ENCODE measurements around the gene EYS.

The EYS gene

DNA sequence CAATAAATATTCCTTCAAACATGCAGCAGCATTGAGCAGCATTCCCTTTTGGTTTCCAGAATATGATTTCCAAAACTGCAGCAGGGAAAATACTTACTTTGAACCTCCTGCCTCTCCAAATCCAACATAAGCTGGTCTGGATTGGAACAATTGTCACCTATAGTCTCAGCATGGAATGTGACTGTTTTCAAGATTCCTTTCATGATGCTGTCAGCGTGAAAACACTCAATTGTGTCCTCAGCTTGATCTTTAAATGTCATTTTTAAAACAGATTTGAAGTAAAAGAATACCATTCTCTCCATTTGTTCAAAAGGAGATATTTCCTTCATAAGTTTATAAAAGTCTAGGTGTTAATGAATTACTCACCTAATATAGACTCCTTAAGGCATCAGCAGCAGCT, 993.9 kb downstream of the EYS start:
- no peak for TF ChIP-seq ZNF274 (IDR thresholded peaks at IDR 0.05; ENCODE audit: low read depth, low read length)
- no peak overlapping the region for H3K4me3 ChIP-seq (ENCODE audit: low read length)

DNA sequence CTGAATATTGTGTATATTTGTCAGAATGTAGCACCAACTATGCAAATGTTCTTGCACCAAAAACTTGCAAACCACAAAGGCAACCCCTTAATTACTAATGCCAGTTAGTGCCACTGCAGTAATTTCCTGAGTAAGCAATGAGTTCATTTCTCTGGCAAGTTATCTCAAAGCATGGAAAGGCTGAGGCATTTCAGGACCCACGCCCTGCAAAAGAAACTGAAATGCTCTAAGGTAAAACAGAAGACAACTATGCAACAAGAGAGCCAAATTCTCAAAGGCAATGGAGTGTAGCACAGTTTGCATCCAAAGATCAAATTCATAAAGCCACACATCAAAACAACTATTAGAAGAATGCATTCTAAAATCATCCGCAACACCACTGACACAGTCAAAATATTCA, 994.4 kb downstream of the EYS start:
- no peak overlapping the region for H3K4me3 ChIP-seq (ENCODE audit: low read length)
- no peak for TF ChIP-seq ZNF274 (IDR thresholded peaks at IDR 0.05; ENCODE audit: low read depth, low read length)

DNA sequence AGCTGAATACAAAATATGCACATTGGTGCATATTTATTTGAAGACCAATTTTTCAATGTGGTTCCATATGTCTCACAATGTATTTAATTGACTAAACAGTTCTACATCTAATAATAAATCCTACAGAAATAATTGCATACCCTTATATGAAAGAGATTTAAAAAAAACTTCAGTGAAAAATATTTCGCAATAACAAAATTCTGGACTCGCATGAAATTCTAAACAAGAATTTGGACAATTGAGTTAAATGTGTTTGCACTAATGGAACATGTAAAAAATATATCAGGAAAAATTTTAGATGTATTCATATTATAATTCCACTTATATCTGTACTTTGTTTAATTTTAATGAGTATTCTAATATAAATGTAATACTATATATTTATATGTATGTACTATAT, 1003.1 kb downstream of the EYS start:
- TF ChIP-seq ZNF274 (IDR thresholded peaks at IDR 0.05; ENCODE audit: low read depth, low read length) = no peak
- no peak overlapping the region for H3K4me3 ChIP-seq (ENCODE audit: low read length)

DNA sequence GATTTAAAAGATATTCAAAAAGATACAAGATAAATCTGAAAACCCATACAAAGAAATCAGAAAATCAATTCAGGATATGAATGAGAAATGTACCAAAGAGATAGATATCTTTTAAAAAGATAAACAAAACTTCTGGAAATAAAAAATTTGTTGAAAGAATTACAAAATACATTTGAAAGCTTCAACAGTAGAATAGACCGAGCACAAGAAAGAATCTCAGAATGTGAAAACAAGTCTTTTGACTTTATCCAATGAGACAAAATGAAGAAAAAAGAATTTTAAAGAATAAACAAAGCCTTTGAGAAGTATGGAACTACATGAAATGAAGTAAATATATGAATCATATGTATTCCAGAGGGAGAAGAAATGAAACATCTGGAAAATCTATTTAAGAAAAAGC, 1011.0 kb downstream of the EYS start:
- TF ChIP-seq ZNF274 (IDR thresholded peaks at IDR 0.05; ENCODE audit: low read depth, low read length) = no peak
- H3K4me3 ChIP-seq (ENCODE audit: low read length) = no peak overlapping the region

DNA sequence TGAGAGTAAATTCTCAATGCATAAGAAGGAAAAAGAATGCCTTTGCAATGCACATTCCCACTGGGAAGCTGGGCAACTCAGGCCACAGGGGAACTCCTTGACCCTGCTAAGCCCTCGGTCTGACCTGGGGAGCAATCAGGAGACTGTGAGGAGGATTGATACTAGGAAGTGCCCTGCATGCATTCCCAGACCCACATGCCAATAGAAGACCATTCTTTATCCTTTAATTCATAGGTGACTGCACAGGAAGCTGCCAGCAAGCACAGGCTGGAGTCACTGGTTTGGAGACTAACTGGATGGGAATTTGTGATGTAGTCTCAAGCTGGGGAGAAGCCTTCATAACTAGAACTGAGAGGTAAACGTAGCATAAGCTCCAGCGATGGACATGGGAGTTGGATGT, 1012.7 kb downstream of the EYS start:
- no peak overlapping the region for H3K4me3 ChIP-seq (ENCODE audit: low read length)
- no peak for TF ChIP-seq ZNF274 (IDR thresholded peaks at IDR 0.05; ENCODE audit: low read depth, low read length)

DNA sequence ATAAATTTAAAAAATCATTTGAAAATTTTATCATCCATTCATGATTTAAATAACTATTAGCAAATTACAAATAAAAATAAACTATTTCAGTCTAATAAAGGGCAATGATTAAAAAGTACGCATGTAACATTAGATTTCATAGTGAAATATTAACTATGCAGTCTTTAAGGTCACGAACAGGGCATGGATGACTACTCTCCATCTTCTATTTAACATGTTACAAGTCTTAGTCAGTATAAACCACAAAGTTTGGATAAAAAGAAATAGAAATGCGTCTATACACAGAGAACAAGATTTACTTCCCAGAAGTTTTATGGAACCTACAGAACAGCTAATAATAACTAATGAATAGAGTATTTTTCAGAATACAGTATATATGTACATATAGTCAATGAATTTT, 1016.0 kb downstream of the EYS start:
- TF ChIP-seq ZNF274 (IDR thresholded peaks at IDR 0.05; ENCODE audit: low read depth, low read length) = no peak
- no peak overlapping the region for H3K4me3 ChIP-seq (ENCODE audit: low read length)

DNA sequence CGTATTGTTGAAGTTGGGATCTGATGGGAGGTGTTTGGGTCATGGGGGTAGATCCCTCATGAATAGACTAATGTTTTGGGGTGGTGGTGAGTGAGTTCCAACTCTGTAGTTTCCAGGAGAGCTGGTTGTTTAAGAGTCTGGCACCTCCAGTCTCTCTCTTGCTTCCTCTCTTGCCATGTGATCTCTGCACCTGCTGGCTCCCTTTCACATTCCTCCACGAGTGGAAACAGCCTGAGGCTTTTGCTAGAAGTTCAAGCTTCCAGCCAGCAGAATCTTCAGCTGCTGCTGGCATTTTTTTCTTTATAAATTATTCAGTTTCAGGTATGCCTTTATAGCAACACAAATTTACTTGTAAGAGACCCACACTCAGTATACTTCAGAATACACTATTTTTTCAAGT, 1021.6 kb downstream of the EYS start:
- no peak for TF ChIP-seq ZNF274 (IDR thresholded peaks at IDR 0.05; ENCODE audit: low read depth, low read length)

DNA sequence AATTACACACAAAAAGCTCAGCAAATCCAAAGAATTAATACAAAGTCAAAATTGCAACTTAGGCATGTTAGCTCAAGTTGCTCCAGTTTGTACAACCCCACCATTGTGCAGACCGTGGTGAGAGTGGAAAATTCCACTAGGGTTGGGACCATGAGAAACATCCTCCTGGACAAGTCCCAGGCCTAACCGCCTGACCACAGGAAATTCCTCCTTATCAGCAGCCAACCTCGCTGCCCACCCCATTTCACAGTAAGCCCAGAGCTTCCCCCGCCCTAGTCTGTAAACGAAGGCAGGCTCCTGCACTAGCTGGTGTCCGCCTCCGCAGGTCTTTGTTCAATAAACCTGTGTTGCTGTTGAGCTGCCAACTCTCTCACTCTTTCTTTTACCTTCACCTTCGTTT, 1023.3 kb downstream of the EYS start:
- TF ChIP-seq ZNF274 (IDR thresholded peaks at IDR 0.05; ENCODE audit: low read depth, low read length) = no peak
- no peak overlapping the region for H3K4me3 ChIP-seq (ENCODE audit: low read length)

More for the DNA sequence above, 1021.6 kb downstream of the EYS start:
- H3K4me3 ChIP-seq (ENCODE audit: low read length) = no peak overlapping the region

DNA sequence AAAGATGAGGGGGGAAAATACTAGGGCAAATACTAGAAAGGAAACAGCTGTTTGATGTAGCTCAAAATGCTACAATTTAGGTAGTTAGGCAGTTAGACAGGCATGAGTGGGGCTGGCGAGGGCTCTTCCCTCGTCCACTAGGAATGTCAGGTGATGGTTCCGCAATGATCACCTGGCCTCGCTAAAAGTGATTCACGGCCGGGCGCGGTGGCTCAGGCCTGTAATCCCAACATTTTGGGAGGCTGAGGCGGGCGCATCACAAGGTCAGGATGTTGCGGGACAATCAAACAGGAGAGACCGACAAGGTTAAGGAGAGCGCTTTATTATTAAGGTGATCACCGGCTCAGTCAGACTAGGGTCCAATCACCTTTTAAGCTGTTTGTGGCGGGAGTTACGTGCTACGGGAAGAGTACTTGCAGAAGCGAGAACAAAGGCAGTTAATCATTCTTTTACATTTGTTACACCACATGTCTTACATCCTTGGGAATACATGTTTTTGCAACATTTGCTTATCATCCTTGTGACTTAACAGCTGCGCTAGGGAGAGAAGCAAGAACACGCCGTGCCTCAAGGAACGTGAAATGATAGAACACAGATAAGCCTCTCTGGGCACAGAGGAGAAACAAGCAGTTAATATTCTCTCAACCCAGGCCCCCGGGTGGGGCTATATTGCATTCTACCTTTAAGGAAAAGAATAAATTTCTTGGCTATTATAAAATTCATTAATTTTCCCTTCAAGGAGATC, 1025.4 kb downstream of the EYS start:
- TF ChIP-seq ZNF274 (IDR thresholded peaks at IDR 0.05; ENCODE audit: low read depth, low read length) = no peak
- H3K4me3 ChIP-seq (ENCODE audit: low read length) = no peak overlapping the region

DNA sequence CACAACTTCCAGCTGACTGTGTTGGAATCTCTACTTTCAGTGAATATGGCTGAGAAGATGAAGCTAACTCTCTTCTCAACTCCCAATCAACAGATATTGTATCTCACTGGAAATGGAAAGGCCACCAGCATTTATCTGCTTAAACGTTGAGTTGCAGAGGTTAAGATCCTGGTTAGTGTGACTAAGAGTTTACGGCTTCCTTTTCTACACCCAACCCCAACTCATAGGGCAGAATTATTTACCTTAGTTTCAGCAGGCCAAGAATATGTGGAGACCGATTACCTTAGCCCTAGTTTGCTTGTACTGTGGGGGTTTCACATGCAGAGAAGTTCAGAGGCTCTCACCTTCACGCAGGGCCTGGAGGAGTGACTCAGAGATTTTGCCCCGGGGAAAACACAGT, 1026.6 kb downstream of the EYS start:
- TF ChIP-seq ZNF274 (IDR thresholded peaks at IDR 0.05; ENCODE audit: low read depth, low read length) = no peak
- H3K4me3 ChIP-seq (ENCODE audit: low read length) = no peak overlapping the region

DNA sequence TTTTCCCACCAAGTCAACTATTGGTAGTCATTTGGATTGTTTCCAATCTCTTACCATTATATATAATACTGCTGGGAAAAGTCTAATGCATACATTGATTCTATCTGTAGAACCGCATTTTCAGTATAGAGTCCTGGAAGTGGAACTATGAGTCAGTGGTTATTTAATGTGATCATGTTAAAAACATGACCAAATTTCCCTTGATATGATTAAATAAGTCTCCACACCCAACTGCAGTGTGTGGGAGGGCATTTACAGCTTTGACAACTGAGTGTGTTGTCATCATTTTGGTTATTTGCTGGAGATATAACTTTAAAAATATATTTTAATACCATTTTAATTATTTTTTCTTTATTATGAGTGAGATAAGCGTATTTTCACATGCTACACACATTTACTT, 1027.6 kb downstream of the EYS start:
- no peak overlapping the region for H3K4me3 ChIP-seq (ENCODE audit: low read length)
- no peak for TF ChIP-seq ZNF274 (IDR thresholded peaks at IDR 0.05; ENCODE audit: low read depth, low read length)

DNA sequence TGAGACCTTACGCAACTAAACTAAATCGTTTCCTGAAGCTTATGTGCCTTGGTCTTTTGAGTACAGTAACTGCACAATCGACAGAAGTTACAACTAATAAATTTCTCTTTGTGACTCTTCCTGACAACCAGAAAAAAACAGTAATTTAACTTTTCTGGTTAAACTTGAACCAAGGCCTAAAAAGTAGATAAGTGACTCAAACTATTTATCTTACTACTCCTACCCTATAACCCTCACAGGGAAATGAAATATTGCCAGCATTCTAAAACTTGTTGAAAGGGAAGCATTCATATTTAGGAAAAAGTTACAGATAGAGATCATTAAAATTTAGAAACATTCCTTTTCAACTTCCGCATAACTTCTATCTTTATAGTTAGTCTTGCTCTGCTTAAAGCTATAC, 1034.4 kb downstream of the EYS start:
- H3K4me3 ChIP-seq (ENCODE audit: low read length) = no peak overlapping the region
- TF ChIP-seq ZNF274 (IDR thresholded peaks at IDR 0.05; ENCODE audit: low read depth, low read length) = no peak

DNA sequence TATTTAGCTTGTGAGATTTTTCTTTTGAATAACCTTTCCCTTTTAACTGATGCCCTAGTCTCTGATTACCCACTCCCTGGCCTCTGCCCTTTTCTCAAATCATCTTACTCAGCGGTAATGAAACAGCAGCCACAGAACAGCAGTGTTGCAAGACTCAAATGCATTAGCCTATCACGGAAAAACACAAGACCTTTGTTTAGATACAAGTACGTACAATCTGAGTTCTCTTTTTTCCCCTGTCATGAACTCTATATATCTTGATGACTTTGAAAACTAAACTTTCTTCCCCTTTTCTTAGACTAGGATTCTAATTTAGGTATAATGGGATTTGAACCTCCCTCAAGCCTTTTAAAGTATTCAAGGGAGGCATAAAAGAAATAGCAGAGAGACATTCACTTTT, 1034.9 kb downstream of the EYS start:
- no peak for TF ChIP-seq ZNF274 (IDR thresholded peaks at IDR 0.05; ENCODE audit: low read depth, low read length)
- H3K4me3 ChIP-seq (ENCODE audit: low read length) = no peak overlapping the region

DNA sequence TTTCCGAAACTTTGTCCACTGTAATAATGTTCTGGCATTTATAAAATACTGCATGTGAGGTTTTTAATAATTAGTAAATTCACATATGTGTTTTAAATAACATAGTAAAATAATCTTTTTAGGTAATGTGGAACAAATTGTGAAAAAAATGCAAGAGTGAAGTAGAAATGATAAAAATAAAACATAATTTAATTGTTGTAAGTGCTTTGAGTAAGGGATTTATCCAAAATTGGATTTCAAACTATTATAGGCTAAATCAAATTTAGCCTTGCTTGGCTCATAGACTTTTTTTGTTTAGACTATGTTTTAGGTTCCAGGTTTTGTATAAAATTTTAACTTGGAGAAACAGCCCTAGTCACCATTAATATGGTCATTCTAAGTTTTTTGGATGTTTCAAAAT, 1041.9 kb downstream of the EYS start:
- no peak for TF ChIP-seq ZNF274 (IDR thresholded peaks at IDR 0.05; ENCODE audit: low read depth, low read length)
- no peak overlapping the region for H3K4me3 ChIP-seq (ENCODE audit: low read length)

DNA sequence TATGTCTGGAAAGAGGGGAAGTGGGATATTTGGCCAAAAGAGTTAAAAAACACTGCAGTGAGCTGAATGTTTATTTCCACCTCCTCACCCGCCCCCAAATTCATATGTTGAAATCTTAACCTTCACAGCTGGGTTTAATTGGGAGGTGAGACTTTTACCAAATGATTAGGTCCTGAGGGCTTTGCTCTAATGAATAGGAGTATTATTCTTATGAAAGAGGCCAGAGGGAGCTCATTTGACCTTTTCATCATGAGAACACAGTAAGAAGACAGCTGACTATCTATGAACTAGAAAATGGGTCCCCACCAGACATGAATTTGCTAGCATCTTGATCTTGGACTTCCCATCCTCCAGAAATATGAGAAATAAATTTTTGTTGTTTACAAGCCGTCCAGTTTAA, 1042.5 kb downstream of the EYS start:
- H3K4me3 ChIP-seq (ENCODE audit: low read length) = no peak overlapping the region
- no peak for TF ChIP-seq ZNF274 (IDR thresholded peaks at IDR 0.05; ENCODE audit: low read depth, low read length)

DNA sequence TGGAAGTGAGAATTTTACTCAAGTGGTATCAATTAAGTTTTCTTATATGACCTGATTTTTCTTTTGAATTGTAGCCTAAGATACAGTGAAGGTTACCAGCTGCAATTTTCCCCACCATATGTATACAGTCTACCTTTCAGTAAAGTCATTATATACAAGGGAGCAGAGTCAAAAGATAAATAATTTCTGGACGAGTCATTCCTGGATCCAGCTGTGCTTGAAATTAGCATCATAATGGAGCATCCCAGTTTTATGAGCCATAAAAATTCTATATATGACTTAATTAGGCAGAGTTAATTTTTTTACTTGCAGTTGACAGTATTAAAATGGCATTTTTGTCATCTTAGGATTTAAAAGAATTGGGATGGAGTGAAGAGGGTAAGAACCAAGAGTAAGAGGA, 1063.0 kb downstream of the EYS start:
- no peak overlapping the region for H3K4me3 ChIP-seq (ENCODE audit: low read length)
- TF ChIP-seq ZNF274 (IDR thresholded peaks at IDR 0.05; ENCODE audit: low read depth, low read length) = no peak
